GM18508 (cell line): ENCODE results near the gene THSD8.

ENCODE experiments used
- ATAC-seq: cut with Tn5 transposase; IDR thresholded peaks from one replicate; pipeline ENCODE4 v1.9.1; 2021; ENCODE audit warnings: moderate number of reproducible peaks; ENCODE audit not compliant: insufficient read depth, unreplicated experiment

The THSD8 gene

DNA sequence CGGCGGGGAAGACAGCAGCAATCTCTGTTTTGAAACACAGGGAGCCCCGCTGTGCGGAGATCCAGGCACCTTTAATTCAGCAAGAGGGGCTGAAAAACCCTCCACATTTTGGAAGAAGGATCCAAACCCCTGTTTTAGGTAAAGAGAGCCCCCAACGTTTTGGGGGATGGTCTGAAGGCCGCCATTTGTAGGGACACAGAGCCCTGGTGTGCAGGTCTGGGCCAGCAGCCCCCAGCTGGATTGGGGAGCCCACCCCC is 23.0 kb upstream of the THSD8 start:
- ATAC-seq = no peak

DNA sequence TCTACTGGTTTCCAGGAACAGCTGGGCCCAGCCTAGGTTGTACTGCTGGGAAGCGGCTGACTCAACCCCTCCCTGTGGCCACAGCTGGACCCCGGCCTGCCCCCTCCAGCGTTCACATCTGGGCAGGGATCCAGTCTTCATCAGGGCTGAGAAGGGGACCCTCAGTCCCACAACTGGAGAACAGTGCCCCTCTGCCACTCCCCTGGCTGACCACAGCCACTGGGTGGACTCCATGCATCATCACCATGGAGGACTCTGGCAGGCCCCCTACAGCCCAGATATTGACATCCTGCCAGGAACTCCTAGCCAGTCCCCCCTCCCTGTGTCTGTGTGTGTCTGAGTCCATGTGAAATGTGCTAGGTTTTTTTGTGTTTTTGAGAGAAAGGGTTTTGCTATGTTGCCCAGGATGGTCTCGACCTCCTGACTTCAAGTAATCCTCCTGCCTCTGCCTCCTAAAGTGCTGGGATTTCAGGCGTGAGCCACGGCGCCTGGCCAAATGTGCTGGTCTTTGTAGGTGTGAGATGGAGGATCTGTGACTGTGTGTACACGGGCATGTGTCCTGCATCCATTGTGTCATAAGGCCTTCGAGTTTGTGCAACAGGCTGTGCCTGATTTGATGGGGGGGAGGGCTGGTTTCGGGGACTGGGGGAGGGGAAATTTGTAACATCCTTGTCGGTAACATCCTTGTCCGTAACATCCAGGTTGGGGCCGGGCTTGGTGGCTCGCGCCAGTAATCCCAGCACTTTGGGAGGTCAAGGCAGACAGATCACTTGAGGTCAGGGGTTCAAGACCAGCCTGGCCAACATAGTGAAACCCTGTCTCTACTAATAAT is 22.5 kb upstream of the THSD8 start:
- no peak for ATAC-seq

DNA sequence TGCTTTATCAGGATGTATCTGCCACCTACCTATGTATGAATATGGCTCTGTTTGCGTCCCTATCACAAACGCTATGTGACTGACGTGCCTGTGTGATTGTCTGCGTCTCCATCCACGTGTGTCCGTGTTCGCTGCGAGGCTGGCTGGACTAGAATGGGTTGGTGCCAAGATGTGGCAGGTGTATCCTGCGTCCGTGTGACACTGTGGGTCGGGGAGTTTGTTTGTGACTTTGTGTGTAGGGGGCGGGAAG is 19.8 kb upstream of the THSD8 start:
- ATAC-seq = no peak

DNA sequence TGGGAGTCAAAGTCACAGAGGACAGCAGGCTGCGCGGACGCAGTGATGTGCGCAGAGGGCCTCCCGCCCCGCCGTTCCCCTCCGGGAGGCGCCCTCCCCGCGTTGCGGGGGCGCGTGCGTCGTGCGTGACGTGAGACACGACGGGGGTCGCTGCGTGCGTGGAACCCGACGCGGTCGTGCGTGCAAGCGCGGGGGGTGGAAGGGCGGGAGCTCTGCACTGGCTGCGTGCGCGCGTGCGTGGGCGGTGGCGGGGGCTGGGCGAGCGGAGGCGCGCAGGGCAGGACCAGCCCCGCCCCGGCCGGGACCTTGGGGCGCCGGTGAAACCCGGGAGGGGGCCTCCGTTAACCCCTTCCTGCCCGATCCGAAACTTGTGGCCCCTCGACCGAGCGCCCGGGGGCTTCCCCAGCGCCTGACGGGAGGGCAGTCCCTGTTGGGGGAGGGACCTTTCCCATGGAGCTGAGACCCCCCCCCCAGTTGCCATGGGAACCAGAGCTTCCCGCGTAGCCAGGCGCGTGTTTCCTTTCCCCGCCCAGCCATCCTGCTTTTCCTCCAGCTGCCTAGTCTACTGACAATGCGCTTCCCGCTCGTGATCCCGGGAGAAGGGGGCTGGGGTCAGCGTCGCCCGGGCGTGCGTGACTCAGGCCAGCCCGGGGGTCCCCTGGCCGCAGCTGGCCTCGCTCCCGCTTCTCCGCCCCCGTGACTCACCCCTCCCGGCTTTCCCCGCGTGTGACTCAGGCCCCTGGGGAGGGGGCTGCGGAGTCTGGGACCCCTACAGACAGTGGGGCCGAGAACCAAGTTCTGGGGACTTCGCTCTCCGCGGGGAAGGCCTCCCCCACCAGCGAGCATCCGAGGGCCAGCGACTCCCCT is 19.2 kb upstream of the THSD8 start:
- ATAC-seq = no peak

DNA sequence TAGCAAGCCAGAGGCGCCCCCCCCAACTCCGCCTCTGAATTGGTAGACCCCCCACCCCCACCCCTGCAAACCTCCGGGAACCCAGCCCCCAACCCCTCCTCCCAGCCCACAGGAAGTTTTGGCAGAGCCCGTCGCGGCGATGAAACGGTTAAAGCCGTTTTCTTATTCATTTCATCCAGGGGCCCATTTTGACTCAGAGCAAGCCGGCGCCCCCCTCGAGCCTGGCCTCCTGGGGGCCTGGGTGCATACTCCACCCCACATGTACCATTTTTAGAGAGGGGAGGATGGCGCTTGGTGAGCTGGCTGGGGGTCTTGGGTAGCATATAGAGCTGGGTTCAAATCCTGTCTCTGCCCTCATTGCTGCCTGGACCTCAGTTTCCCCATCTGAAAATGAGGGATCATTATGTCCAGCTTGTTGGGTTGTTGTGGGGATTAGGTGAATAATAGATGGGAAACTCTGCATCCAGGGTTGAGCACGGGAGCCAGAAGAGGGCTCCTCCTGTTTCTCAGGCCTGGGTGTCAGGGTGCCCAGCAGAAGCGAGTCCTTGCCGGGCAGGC is 18.5 kb upstream of the THSD8 start:
- ATAC-seq = no peak

DNA sequence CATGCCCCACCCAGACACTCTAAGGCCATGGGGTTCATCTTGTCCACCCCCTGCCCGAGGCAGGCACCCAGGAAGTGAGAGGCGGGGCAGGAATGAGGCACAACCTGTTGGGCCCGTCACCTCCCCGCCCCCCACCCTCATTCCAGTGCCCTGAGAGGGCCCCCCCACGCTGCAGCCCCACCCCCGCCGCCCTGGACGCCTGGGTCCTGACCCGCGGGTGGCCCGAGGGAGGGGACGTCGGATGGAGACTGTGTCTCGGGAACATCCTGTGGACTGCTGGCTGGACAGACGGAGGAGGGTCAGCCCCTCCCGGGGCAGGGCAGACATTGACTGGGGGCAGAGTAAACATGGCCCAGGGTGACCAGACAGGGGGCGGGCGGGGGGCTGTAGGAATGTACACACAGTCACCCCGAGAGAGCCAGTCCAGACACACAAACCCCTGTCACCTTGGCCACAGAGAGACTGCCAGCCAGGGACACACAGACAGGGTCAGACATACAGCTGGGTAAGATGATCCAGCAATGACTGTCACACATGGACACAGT is 17.9 kb upstream of the THSD8 start:
- ATAC-seq = no peak

DNA sequence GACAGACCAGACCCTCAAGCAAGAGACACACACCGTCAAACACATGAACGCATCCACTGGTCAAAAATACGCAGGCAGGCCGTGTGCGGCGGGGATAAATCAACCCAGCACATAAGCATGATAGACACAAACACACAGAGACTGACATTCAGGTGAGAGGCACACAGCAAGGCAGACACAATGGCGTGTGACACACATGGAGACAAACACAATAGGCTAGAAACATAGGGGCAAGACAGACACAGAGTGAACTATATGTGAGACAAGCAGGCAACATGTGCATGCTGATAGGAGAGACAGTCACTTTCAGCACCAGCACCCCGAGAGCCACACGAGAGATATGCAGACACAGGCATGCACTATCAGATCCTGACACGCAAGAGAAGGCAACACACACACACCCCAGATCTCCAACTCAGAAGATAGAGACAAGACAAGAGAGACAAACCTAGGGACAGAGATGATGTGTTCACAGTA is 17.4 kb upstream of the THSD8 start:
- no peak for ATAC-seq

DNA sequence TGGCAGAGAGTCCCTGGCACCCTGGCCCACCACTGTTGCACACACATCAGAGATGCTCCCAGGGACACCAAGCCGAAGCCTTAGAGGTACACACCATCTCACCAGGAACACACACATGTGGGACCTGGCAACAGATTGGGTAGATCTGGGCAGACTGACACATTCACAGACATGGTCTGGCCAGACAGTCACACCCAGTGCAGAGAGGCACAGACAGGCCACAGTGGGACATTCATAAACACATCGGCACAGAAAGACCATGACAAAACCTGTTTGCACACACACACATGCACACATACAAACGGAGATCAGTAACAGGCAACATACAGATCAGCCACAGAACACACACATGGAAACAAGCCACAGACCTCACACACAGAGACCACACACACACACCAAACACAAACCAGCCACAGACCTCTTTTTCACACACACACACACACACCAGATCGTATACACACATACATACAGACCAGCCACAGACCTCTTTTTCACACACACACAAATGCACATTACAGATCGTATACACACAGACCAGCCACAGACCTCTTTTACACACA is 16.9 kb upstream of the THSD8 start:
- ATAC-seq = no peak

DNA sequence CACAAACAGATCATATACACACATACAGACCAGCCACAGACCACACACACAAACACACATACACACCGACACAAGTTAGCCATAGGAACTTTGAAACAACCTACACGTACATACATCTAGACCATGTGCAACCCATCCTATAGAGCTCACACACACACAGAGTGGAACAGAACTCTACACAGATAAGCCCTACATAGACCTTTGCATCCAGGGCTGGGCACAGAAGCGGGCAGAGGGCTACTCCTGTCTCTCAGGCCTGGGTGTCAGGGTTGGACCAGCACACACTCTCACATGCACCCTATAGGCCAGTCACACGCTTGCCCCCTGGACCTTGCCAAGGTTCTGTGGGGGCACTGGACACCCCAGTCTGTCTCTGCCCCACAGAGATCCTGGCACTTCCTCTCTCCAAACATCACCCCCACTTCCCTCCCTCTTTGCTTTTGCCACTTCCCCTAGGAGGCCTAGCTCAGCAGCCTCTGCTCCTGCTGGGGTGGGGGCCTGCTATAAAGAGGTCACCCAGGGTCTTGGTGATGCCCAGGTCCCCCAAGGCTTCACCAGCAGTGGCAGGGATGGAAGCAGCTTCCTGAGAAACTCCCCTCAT is 16.3 kb upstream of the THSD8 start:
- no peak for ATAC-seq

DNA sequence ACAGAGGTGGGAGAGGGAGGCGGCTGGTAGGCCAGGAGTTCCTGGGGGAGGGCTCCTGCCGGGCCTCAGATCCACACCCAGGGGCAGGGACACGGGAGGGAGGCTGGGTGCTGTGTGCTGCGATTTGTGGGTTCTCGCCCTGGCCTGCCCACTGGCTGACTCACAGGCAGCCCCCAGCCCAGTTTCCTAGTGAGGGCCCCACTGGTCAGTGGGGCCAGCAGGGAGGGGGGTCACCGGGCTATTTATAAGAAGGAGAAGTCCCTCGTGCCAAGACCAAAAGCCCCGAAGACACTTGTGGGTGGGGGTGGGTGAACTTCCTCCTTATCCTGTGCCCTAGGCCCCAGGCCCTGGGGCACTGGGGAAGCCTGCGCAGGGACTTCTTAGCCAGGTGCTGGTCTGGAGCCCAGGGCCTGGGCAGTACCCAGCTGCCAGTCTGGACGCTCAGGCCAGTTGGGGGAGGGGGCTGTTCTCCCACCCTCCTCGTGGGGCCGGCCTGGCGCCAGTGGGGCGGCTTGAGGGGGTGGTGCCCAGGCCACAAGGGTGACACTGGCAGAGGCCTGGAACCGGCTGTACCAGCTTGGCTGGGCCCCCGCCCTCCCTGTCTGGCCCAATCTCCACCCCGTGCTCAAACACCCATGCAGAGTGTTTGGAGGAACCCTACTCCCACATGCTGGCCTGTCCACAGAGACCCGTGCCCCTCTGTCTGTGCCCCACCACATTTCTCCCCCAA is 15.6 kb upstream of the THSD8 start:
- ATAC-seq = no peak

DNA sequence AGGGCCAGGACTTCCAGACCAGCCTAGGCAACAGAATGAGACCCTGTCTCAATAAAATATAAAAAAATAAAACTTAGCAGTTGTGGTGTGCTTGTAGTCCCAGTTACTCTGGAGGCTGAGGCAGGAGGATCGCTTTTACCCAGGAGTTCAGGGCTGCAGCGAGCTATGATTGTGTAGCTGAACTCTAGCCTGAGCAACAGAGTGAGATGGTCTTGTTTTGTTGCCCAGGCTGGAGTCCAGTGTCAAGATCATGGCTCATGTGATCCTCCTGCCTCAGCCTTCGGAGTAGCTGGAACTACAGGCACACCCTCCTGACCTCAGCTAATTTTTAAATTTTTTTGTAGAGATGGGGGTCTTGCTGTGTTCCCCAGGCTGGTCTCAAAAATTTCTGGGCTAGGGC is 14.9 kb upstream of the THSD8 start:
- ATAC-seq = no peak

DNA sequence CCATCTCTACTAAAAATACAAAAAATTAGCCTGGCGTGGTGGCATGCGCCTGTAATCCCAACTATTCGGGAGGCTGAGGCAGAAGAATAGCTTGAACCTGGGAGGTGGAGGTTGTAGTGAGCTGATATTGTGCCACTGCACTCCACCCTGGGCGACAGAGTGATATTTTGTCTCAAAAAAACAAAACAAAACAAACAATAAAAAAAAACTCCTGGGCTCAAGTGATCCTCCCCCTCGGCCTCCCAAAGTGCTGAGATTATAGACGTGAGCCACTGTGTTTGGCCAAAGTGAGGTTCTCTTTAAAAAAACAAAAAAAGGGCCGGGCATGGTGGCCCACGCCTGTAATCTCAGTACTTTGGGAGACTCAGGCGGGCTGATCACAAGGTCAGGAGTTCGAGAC is 14.4 kb upstream of the THSD8 start:
- ATAC-seq = no peak

DNA sequence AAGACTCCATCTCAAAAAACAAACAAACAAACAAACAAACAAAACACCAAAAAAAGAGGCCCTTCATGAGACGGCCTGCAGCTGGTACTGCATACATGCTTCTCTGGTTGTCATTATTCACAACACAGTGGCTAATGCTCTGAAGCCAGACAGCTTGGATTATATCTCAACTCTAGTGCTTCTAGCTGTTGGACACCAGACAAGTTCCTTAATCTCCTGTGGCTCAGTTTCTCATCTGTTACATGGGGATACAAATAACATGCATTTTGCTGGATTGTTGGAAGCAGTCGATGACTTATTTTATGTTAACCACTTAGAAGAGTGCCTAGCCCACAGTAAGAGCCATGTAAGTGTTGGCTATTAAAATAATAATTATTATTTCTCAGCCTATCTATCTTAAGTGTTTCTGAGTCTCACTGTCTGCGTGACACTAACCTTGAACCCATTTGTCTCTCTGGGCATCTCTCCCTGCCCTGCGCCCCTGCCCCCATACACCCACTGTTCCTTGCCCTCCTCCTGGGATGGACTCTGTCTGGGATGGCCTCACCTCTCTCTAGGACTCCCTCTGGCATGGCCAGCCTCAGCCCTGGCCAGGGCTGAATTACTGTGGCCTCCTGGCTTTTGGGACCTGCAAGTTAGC is 13.7 kb upstream of the THSD8 start:
- ATAC-seq = no peak

DNA sequence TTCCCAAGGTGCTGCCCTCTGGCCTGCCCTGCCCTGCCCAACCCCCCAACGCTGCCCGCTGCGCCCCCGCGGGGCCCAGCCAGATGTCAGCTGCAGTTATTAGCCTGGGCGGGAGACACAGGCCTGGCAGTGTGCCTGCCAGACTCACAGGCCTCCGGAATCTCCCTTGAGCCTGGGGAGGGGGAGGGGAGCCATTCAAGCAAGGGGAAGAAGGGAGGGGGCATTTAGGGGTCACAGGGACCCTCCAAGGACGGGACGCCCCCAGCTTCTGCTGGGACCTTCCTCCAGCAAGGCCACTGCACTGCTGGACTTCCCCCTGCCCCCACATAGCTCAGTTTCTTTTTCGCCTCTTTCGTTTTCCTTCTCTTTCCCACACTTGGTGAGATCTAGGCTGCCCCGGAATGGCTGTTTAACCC is 13.2 kb upstream of the THSD8 start:
- no peak for ATAC-seq

DNA sequence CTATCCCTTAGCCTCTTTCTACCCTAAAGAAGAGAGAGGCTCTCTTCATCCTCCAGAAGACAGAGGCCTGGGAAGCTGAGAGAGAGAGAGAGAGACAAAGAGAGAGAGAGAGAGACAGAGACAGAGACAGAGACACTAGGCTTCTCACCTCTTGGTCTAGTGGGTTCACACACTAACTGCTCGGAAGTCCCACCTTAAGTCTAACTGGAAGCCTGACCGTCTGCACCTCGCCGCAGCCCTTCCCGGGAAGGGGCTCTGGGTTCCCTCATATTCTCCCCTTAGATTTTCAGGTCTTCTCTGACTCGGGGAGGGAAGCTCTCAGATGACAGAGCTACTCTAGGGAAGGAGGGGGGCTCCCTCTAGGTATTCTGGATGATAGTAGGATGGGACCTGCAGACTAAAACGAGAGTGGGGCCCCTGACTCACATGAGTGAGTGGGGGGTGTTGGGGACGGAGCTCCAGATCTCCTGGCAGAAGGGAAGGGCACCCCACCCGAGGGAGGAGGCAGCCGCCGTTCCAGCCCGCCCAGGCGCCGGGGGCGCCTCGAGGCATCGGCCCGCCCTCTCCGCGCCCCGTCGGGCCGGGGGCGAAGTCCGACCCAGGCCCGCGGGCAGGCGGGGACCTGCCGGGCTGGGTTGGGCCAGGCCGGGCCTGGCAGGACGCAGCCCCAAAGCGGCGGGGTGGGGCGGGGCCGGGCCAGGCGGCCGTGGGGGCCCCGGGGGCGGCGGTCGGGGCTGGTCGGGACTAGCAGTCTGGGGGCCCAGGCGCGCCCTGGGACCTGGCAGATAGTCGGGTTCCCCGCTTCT is 12.6 kb upstream of the THSD8 start:
- ATAC-seq = no peak

DNA sequence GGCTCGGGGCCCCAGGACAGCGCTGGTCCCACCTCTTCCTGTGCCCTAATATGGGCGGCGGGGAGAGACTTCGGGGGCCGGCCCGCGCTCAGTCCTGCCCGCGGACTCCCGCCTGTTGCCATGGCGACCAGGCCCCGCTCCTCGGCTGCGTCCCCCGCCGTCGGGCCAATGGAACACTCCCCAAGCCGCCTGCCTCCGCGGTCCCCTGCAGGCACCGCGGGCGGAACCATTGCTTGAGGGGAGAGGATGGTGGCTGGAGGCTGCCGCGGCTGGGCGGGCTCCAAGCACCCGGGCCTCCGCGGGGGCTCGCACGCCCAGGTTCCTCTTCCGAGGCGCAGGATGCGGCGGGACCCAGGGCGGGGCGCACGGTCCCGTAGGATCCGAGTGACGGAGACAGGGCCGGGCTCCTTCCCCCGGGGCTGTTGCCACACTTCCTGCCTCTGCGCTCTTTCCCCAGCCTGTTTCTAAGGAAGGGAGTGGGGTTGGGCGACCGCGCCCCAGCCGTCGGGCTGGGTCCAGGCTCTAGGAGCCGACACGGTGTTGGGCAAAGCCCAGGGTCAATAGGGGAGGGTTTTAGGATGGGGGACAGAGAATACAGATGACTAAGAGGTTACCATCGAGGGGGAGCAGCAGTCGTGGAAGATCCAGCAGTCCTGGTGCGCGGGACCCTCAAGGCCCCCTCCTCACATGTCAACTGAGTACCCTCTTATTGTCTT is 11.8 kb upstream of the THSD8 start:
- peak; percentile 20 for ATAC-seq

DNA sequence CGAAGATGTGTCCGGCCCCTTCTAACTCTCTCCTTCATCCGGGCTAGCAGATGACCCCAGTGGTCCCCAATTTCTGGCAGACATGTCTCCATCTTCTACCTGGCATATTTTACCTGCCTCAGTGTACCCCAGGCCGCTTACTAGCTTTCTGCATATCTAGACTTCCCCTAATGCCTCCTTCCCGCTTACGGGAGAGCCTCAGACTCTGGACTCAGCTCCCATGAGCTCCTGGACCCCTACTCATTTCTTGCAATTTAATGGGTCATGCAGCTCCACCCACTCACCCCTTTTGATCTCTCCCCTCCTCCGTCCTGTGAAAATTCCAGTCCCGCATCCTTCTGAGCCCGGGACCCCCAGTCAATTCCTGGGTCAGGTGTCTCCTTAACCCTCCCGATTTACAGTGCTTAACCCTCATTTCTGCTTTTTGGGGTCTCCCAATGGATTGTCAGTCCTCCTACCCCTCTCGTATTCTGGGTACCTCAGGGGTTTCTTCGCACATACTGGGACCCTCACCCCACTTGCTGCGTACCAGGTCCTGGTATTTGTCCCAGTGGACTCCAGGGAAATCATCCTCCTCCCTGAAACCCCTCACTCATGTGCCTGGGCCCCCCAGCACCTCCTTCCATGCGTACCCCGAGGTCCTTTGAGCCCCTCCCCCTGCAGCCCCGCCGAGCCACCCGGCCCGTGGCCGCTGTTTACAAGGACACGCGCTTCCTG is 11.1 kb upstream of the THSD8 start:
- ATAC-seq = no peak
